GM23338 (cell line): ENCODE measurements around the gene SNAPC1. TPM values are rescaled to one million over a fixed set of nuclear protein-coding genes. Genes with fewer than 3 reads are reported as not detected.

Source experiments
- ATAC-seq: fragments of 200-7000 bp; cut with Tn5 transposase; 3 replicates; pipeline ENCODE4 v1.9.1; 2020
- DNase-seq: peaks from one replicate; pipeline ENCODE4 v3.0.0-alpha.2; 2015; ENCODE audit warnings: low spot score
- H2AFZ ChIP-seq: fragments of 200-600 bp; sonication (generic); 2 replicates; pipeline ENCODE4 v1.8.0; 2016; ENCODE audit warnings: antibody characterized with exemption, mild to moderate bottlenecking, moderate library complexity
- H3F3A ChIP-seq: fragments of 200-600 bp; sonication (generic); replicated peaks from 2 replicates; pipeline ENCODE4 v1.8.0; 2017; ENCODE audit warnings: antibody characterized with exemption, mixed run types, low read depth
- H3K27ac ChIP-seq: fragments of 200-600 bp; sonication (generic); 2 replicates; pipeline ENCODE4 v1.6.1; 2016; ENCODE audit warnings: low read depth
- H3K27me3 ChIP-seq: fragments of 200-600 bp; sonication (generic); 2 replicates; pipeline ENCODE4 v1.8.0; 2016; ENCODE audit warnings: mild to moderate bottlenecking, mixed run types, moderate library complexity; ENCODE audit not compliant: insufficient read depth
- H3K36me3 ChIP-seq: fragments of 200-600 bp; sonication (generic); 2 replicates; pipeline ENCODE4 v1.8.0; 2016; ENCODE audit warnings: mild to moderate bottlenecking; ENCODE audit not compliant: insufficient read depth
- H3K4me1 ChIP-seq: fragments of 200-600 bp; sonication (generic); 2 replicates; pipeline ENCODE4 v1.8.0; 2016; ENCODE audit warnings: mild to moderate bottlenecking, moderate library complexity; ENCODE audit not compliant: insufficient read depth
- H3K4me2 ChIP-seq: fragments of 200-600 bp; sonication (generic); 2 replicates; pipeline ENCODE4 v1.7.1; 2017; ENCODE audit warnings: mixed run types
- H3K4me3 ChIP-seq: fragments of 200-600 bp; sonication (generic); 2 replicates; pipeline ENCODE4 v1.6.1; 2016; ENCODE audit warnings: mixed run types
- H3K79me2 ChIP-seq: fragments of 200-600 bp; sonication (generic); replicated peaks from 2 replicates; pipeline ENCODE4 v1.8.0; 2017; ENCODE audit warnings: mild to moderate bottlenecking; ENCODE audit not compliant: insufficient read depth
- H3K9me2 ChIP-seq: fragments of 200-600 bp; sonication (generic); 2 replicates; pipeline ENCODE4 v1.8.0; 2017; ENCODE audit not compliant: insufficient read depth
- H4K20me1 ChIP-seq: fragments of 200-600 bp; sonication (generic); replicated peaks from 2 replicates; pipeline ENCODE4 v1.8.0; 2017; ENCODE audit warnings: mild to moderate bottlenecking; ENCODE audit not compliant: insufficient read depth
- H3K27ac Mint-ChIP-seq: 2 replicates; pipeline ENCODE4 v1.8.0; 2020; ENCODE audit warnings: inconsistent platforms, mild to moderate bottlenecking, moderate library complexity, mixed read lengths
- H3K27me3 Mint-ChIP-seq: 3 replicates; pipeline ENCODE4 v1.8.0; 2022; ENCODE audit warnings: low read depth, mild to moderate bottlenecking, moderate library complexity, mixed read lengths, inconsistent platforms; ENCODE audit not compliant: insufficient read depth, poor library complexity
- H3K36me3 Mint-ChIP-seq: 3 replicates; pipeline ENCODE4 v1.8.0; 2021; ENCODE audit warnings: low read depth, mild to moderate bottlenecking, inconsistent platforms, moderate library complexity, mixed read lengths
- H3K4me1 Mint-ChIP-seq: 3 replicates; pipeline ENCODE4 v1.8.0; 2020; ENCODE audit warnings: mild to moderate bottlenecking, inconsistent platforms, mixed read lengths
- H3K4me3 Mint-ChIP-seq: 3 replicates; pipeline ENCODE4 v1.8.0; 2021; ENCODE audit warnings: moderate library complexity, mild to moderate bottlenecking, inconsistent platforms, mixed read lengths
- H3K9me3 Mint-ChIP-seq: 3 replicates; pipeline ENCODE4 v1.8.0; 2020; ENCODE audit warnings: moderate library complexity, mild to moderate bottlenecking, inconsistent platforms, mixed read lengths
- CREB1 ChIP-seq: fragments of 250-450 bp; sonication (Bioruptor Pico); IDR thresholded peaks from 2 replicates; pipeline ENCODE4 v1.5.0; 2020; ENCODE audit warnings: low read depth, mild to moderate bottlenecking, moderate library complexity
- CTCF ChIP-seq, 2 experiments: fragments of 200-600 bp in 1 of 2; sonication (generic) in 1 of 2; conservative IDR thresholded peaks; 2 replicates each; pipeline versions ENCODE4 v1.5.1 to v1.6.1; 2016 to 2017; ENCODE audit warnings: antibody characterized with exemption in 2 of 2, low read depth in 2 of 2, mild to moderate bottlenecking in 2 of 2, moderate library complexity in 1 of 2
- ETS1 ChIP-seq: IDR thresholded peaks from 2 replicates; pipeline ENCODE4 v1.6.1; 2016; ENCODE audit warnings: antibody characterized with exemption
- EZH2 ChIP-seq: fragments of 200-600 bp; sonication (generic); IDR thresholded peaks from one replicate; pipeline ENCODE4 v1.8.0; 2017; ENCODE audit warnings: antibody characterized with exemption, mild to moderate bottlenecking, low read depth; ENCODE audit not compliant: unreplicated experiment
- EZH2phosphoT487 ChIP-seq: fragments of 200-600 bp; sonication (generic); IDR thresholded peaks from one replicate; pipeline ENCODE4 v1.8.1; 2018; ENCODE audit warnings: antibody characterized with exemption; ENCODE audit not compliant: unreplicated experiment
- JUNB ChIP-seq: IDR thresholded peaks from one replicate; pipeline ENCODE4 v1.6.1; 2016; ENCODE audit warnings: antibody characterized with exemption; ENCODE audit not compliant: unreplicated experiment
- NANOG ChIP-seq: IDR thresholded peaks from 2 replicates; pipeline ENCODE4 v1.6.1; 2016; ENCODE audit warnings: antibody characterized with exemption, borderline replicate concordance
- POLR2AphosphoS5 ChIP-seq: IDR thresholded peaks from 2 replicates; pipeline ENCODE4 v1.6.1; 2016; ENCODE audit warnings: antibody characterized with exemption, low read depth
- REST ChIP-seq: IDR thresholded peaks from one replicate; pipeline ENCODE4 v1.6.1; 2018; ENCODE audit warnings: antibody characterized with exemption; ENCODE audit not compliant: unreplicated experiment
- STAT1 ChIP-seq: IDR thresholded peaks from one replicate; pipeline ENCODE4 v1.6.1; 2016; ENCODE audit warnings: antibody characterized with exemption; ENCODE audit not compliant: unreplicated experiment
- ZNF114 ChIP-seq: fragments of 250-450 bp; sonication (Bioruptor Pico); IDR thresholded peaks from 2 replicates; pipeline ENCODE4 v1.5.0; 2020; ENCODE audit warnings: mild to moderate bottlenecking, moderate library complexity
- ZNF331 ChIP-seq: fragments of 250-450 bp; sonication (Bioruptor Pico); IDR thresholded peaks from 2 replicates; pipeline ENCODE4 v1.5.0; 2020; ENCODE audit warnings: low read depth, mild to moderate bottlenecking, moderate library complexity
- ZNF462 ChIP-seq: fragments of 250-450 bp; sonication (Bioruptor Pico); IDR thresholded peaks from 2 replicates; pipeline ENCODE4 v1.5.0; 2020; ENCODE audit warnings: mild to moderate bottlenecking, moderate library complexity
- polyA plus RNA-seq: library from polyadenylated mRNA; unstranded; fragments of >200 nt; fragmentation: Nextera tagmentation; extraction: Ambion mirVana; gene quantifications from 2 replicates; pipeline ENCODE4 v1.2.1, GENCODE V29; 2016
- total RNA-seq: library from RNA; depleted of rRNA; stranded (reverse); fragments of >200 nt; shearing (Covaris generic); gene quantifications from 2 replicates; pipeline ENCODE4 v1.2.3, GENCODE V29; 2014

SNAPC1 gene
- total and polyA plus RNA-seq, 2 experiments from 2014 or later = 14.8 to 33.4 TPM

- no peak overlapping the region for H3K4me3 Mint-ChIP-seq
- TF ChIP-seq CREB1 (CRISPR knock-in tag) = no peak
- TF ChIP-seq STAT1 = no peak
- no peak for TF ChIP-seq CTCF (conservative IDR thresholded peaks at IDR 0.05; ENCODE audit: low read depth in 2 of 2)
- no peak for TF ChIP-seq REST
- TF ChIP-seq ETS1 = no peak
- TF ChIP-seq EZH2phosphoT487 = no peak
- no peak for TF ChIP-seq POLR2AphosphoS5
- TF ChIP-seq EZH2 = no peak
- no peak for TF ChIP-seq JUNB
- no peak for TF ChIP-seq ZNF114 (CRISPR knock-in tag)
- no peak for TF ChIP-seq ZNF462 (CRISPR knock-in tag)
- TF ChIP-seq ZNF331 = no peak
- no peak for TF ChIP-seq NANOG
- Histone ChIP-seq H3K27ac (no peak overlapping the region), H3K4me1 (peaks cover 15% of the 10 kb centered on the region), H2AFZ (no peak overlapping the region), H3K36me3 (peaks cover 69% of the 10 kb centered on the region), H4K20me1 (peaks cover 41% of the 10 kb centered on the region), H3K4me2 (no peak overlapping the region), H3K27me3 (no peaks in the 10 kb centered on the region), H3K79me2 (peaks cover 94% of the 10 kb centered on the region), H3K9me2 (no peaks in the 10 kb centered on the region), H3K4me3 (no peak overlapping the region), H3F3A (no peaks in the 10 kb centered on the region)
- ATAC-seq (no peak), DNase-seq (no peak)
- H3K36me3 Mint-ChIP-seq = peaks cover 82% of the 10 kb centered on the region
- no peaks in the 10 kb centered on the region for H3K9me3 Mint-ChIP-seq
- no peak overlapping the region for H3K27ac Mint-ChIP-seq
- H3K4me1 Mint-ChIP-seq = peaks cover 14% of the 10 kb centered on the region
- no peaks in the 10 kb centered on the region for H3K27me3 Mint-ChIP-seq
Measured at GRCh38 chr14:61724133-61724532, 38.1 kb upstream of the SNAPC1 start.
